ENCODE measurements around the gene MS4A4A.

DNA sequence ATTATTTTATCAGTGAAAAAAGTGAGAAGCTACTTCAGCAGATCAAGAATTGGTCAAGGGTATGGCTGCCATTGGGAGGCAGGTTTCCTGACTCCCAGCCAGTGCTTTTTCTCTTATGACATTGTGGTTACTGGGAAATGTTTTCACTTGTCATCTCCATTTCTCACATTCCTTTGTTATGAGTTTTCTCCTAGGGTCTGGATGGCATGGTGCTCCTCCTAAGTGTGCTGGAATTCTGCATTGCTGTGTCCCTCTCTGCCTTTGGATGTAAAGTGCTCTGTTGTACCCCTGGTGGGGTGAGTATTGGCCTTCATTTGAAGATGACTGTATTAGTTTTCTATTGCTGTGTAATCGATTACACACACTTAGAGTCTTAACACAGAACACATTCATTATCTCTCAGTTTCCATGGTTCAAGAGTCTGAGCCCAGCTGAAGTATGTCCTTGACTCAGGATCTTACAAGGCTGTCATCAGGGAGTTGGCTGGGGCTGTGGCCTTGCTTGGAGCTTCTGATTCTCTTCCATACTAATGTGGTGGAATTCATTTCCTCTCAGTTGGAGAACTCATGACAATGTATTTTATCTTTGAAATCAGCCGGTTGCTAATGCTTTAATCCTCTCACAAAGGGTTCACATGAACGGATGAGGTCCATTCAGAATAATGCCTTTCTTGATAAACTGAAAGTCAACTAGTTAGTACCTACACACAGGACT lies 25.6 kb downstream of the MS4A4A start:
- TF ChIP-seq, protein P1, sequence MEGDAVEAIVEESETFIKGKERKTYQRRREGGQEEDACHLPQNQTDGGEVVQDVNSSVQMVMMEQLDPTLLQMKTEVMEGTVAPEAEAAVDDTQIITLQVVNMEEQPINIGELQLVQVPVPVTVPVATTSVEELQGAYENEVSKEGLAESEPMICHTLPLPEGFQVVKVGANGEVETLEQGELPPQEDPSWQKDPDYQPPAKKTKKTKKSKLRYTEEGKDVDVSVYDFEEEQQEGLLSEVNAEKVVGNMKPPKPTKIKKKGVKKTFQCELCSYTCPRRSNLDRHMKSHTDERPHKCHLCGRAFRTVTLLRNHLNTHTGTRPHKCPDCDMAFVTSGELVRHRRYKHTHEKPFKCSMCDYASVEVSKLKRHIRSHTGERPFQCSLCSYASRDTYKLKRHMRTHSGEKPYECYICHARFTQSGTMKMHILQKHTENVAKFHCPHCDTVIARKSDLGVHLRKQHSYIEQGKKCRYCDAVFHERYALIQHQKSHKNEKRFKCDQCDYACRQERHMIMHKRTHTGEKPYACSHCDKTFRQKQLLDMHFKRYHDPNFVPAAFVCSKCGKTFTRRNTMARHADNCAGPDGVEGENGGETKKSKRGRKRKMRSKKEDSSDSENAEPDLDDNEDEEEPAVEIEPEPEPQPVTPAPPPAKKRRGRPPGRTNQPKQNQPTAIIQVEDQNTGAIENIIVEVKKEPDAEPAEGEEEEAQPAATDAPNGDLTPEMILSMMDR (IDR thresholded peaks at IDR 0.05; ENCODE audit: borderline replicate concordance, extremely low read depth, low read length, poor library complexity, severe bottlenecking) = no peak
- no peak for TF ChIP-seq EZH2 (IDR thresholded peaks at IDR 0.05; ENCODE audit: borderline replicate concordance, low read depth, low read length, severe bottlenecking)
